ENCODE results near the gene RAB1A.

RAB1A gene

GRCh38 chr2:65057391-65058052 is 72.4 kb downstream of the RAB1A start:
- DNase-seq = peak; percentile 42

- no peak for DNase-seq
Observed at GRCh38 chr2:65057054-65057375, 72.9 kb downstream of the RAB1A start.

- peak; percentile 92 for DNase-seq
Observed at GRCh38 chr2:65056215-65057053, 73.5 kb downstream of the RAB1A start, which contains the start of gene CEP68. TSS of gene CEP68 (plus strand) at chr2:65056416. CDS start at chr2:65069445, 13,029 bp downstream.

GRCh38 chr2:65055422-65056214 is 74.3 kb downstream of the RAB1A start:
- DNase-seq = no peak

GRCh38 chr2:65054749-65055421 is 75.0 kb downstream of the RAB1A start:
- DNase-seq = no peak

GRCh38 chr2:65053199-65053598 is 76.7 kb downstream of the RAB1A start:
- no peak for DNase-seq

GRCh38 chr2:65050931-65051330 is 79.0 kb downstream of the RAB1A start:
- DNase-seq = no peak

- no peak for DNase-seq
Observed at GRCh38 chr2:65049010-65049639, 80.8 kb downstream of the RAB1A start.

- DNase-seq = no peak
Observed at GRCh38 chr2:65046633-65047407, 83.1 kb downstream of the RAB1A start.

- DNase-seq = no peak
Observed at GRCh38 chr2:65045651-65046050, 84.3 kb downstream of the RAB1A start.

GRCh38 chr2:65044097-65044735 is 85.7 kb downstream of the RAB1A start:
- no peak for DNase-seq

GRCh38 chr2:65043001-65043400 is 86.9 kb downstream of the RAB1A start:
- DNase-seq = no peak

GRCh38 chr2:65040400-65041261 is 89.3 kb downstream of the RAB1A start:
- peak; percentile 66 for DNase-seq

- DNase-seq = no peak
Observed at GRCh38 chr2:65039640-65040039, 90.3 kb downstream of the RAB1A start.

- DNase-seq = no peak
Observed at GRCh38 chr2:65037178-65037577, 92.7 kb downstream of the RAB1A start.

Data from activated T-cell treated with anti-CD3 and anti-CD28 coated beads for 4 hours (primary cell).